Esophagus (tissue), 2 donors: Measurements from ENCODE around the gene MOB1A. TPM values are rescaled to one million over a fixed set of nuclear protein-coding genes. Genes with fewer than 3 reads are reported as not detected.
A peak's percentile ranks its signal among the peaks of the same experiment; 100 is the strongest.

ENCODE experiments used
- H3K27ac ChIP-seq, 2 donors: one replicate each; pipeline ENCODE4 v1.5.1; 2013; ENCODE audit warnings: low read depth in 2 of 2, mild to moderate bottlenecking in 2 of 2, inconsistent platforms in 1 of 2, low read length in 1 of 2, moderate library complexity in 1 of 2
- H3K27me3 ChIP-seq, 2 donors: one replicate each; pipeline ENCODE4 v1.6.1; 2013; ENCODE audit warnings: low read length in 2 of 2, control low read depth in 1 of 2, mild to moderate bottlenecking in 1 of 2; ENCODE audit not compliant: insufficient read depth in 2 of 2, control insufficient read depth in 1 of 2
- H3K36me3 ChIP-seq, 2 donors: one replicate each; pipeline ENCODE4 v1.6.1; 2013; ENCODE audit warnings: low read length in 1 of 2; ENCODE audit not compliant: control insufficient read depth in 2 of 2, insufficient read depth in 2 of 2
- H3K4me1 ChIP-seq, 2 donors: one replicate each; pipeline ENCODE4 v1.6.1; 2013; ENCODE audit warnings: low read length in 1 of 2; ENCODE audit not compliant: control insufficient read depth in 2 of 2, insufficient read depth in 2 of 2
- H3K4me3 ChIP-seq, 2 donors: one replicate each; pipeline ENCODE4 v1.5.1; 2013; ENCODE audit warnings: low read length in 2 of 2, mild to moderate bottlenecking in 2 of 2, low read depth in 1 of 2, moderate library complexity in 1 of 2
- H3K9me3 ChIP-seq, 2 donors: one replicate each; pipeline ENCODE4 v1.6.1; 2013; ENCODE audit warnings: mild to moderate bottlenecking in 2 of 2, low read depth in 1 of 2, low read length in 1 of 2, moderate library complexity in 1 of 2; ENCODE audit not compliant: control insufficient read depth in 2 of 2, insufficient read depth in 1 of 2
- WGBS, 2 donors: extraction: QIAGEN DNeasy Blood & Tissue Kit; methylation state at CpG; one replicate each; pipeline ENCODE4 v1.1.7; 2013; 5-methylcytosine and 5-hydroxymethylcytosine counted together
- polyA plus RNA-seq, 2 donors: library from polyadenylated mRNA; stranded (reverse); fragments of 200-250 nt; gene quantifications; one replicate each; pipeline ENCODE4 v1.2.3, GENCODE V29; 2013
- donor health status: healthy with polysubstance abuse.
- donor health status: Bipolar disorder and iron deficiency.

MOB1A gene
- polyA plus RNA-seq, 2 donors: 23.9 to 29.1 TPM

GRCh38 chr2:74162951-74163350 lies 15.7 kb downstream of the MOB1A start:
- Histone ChIP-seq H3K27me3 (no peaks in the 10 kb centered on the region), H3K36me3 (peaks cover 8 to 9% of the 10 kb centered on the region in 2 donors), H3K4me1 (no peaks in the 10 kb centered on the region), H3K27ac (no peak overlapping the region), H3K9me3 (no peaks in the 10 kb centered on the region), H3K4me3 (no peak overlapping the region)
- WGBS, 2 donors: 91 to 95% methylated on average over 6 of the region's 6 CpGs

- Histone ChIP-seq H3K9me3 (no peaks in the 10 kb centered on the region), H3K4me1 (no peaks in the 10 kb centered on the region), H3K27me3 (no peaks in the 10 kb centered on the region), H3K27ac (no peak overlapping the region), H3K4me3 (no peak overlapping the region), H3K36me3 (peaks cover 0 to 7% of the 10 kb centered on the region in 2 donors)
- 74 to 89% methylated on average over 3 of the region's 3 CpGs for WGBS, 2 donors
These were observed 22.8 kb downstream of the MOB1A start for GRCh38 chr2:74155830-74156229.

GRCh38 chr2:74152954-74153353 lies 25.7 kb downstream of the MOB1A start:
- H3K4me3 ChIP-seq: no peak overlapping the region
- WGBS, 2 donors: 90 to 96% methylated on average over 2 of the region's 2 CpGs
- no peaks in the 10 kb centered on the region for H3K9me3 ChIP-seq
- H3K27me3 ChIP-seq: no peaks in the 10 kb centered on the region
- peaks cover 0 to 7% of the 10 kb centered on the region in 2 donors for H3K36me3 ChIP-seq
- no peak overlapping the region for H3K27ac ChIP-seq
- no peaks in the 10 kb centered on the region for H3K4me1 ChIP-seq

GRCh38 chr2:74149570-74150319 lies 28.9 kb downstream of the MOB1A start:
- 92 to 93% methylated on average over 7 of the region's 7 CpGs for WGBS, 2 donors
- peaks cover 0 to 5% of the 10 kb centered on the region in 2 donors for H3K36me3 ChIP-seq
- no peaks in the 10 kb centered on the region for H3K9me3 ChIP-seq
- H3K4me3 ChIP-seq: no peak overlapping the region
- peaks cover 5 to 10% of the 10 kb centered on the region in 2 donors for H3K4me1 ChIP-seq
- no peak overlapping the region for H3K27ac ChIP-seq
- no peaks in the 10 kb centered on the region for H3K27me3 ChIP-seq

- Histone ChIP-seq H3K9me3 (no peaks in the 10 kb centered on the region), H3K36me3 (peaks cover 0 to 7% of the 10 kb centered on the region in 2 donors), H3K27ac (no peak overlapping the region), H3K4me3 (no peak overlapping the region), H3K4me1 (peaks cover 5 to 10% of the 10 kb centered on the region in 2 donors), H3K27me3 (no peaks in the 10 kb centered on the region)
- whole genome bisulfite sequencing, 2 donors: 90 to 96% methylated on average over 5 of the region's 5 CpGs
These were observed 29.5 kb downstream of the MOB1A start for GRCh38 chr2:74149247-74149525.

- Histone ChIP-seq H3K4me1 (peaks cover 5 to 10% of the 10 kb centered on the region in 2 donors), H3K27ac (peak overlapping the region; percentile 46 to 76), H3K36me3 (peaks cover 0 to 7% of the 10 kb centered on the region in 2 donors), H3K9me3 (no peaks in the 10 kb centered on the region), H3K4me3 (peak overlapping the region; percentile 84 to 93), H3K27me3 (no peaks in the 10 kb centered on the region)
- 49 to 55% methylated on average over 16 of the region's 16 CpGs for WGBS, 2 donors
These were observed 30.0 kb downstream of the MOB1A start for GRCh38 chr2:74148457-74149246.

GRCh38 chr2:74147727-74148456 lies 30.8 kb downstream of the MOB1A start, which contains the start of gene BOLA3:
TSS of gene BOLA3 (minus strand) at chr2:74147912. CDS start at chr2:74147874, 38 bp downstream.
- Histone ChIP-seq H3K27ac (peak within 1 kb of the TSS; percentile 51 to 76), H3K4me3 (peak within 1 kb of the TSS; percentile 84 to 93), H3K9me3 (no peaks in the 10 kb centered on the region), H3K36me3 (peaks cover 0 to 3% of the 10 kb centered on the region in 2 donors), H3K27me3 (no peaks in the 10 kb centered on the region), H3K4me1 (peaks cover 5 to 10% of the 10 kb centered on the region in 2 donors)
- 2 to 3% methylated on average over 57 to 67 of the region's 67 CpGs for WGBS, 2 donors

- WGBS, 2 donors: 5 to 8% methylated on average over 29 of the region's 29 CpGs
- no peaks in the 10 kb centered on the region for H3K9me3 ChIP-seq
- peaks cover 5 to 10% of the 10 kb centered on the region in 2 donors for H3K4me1 ChIP-seq
- peak overlapping the region; percentile 51 to 76 for H3K27ac ChIP-seq
- no peaks in the 10 kb centered on the region for H3K27me3 ChIP-seq
- H3K4me3 ChIP-seq: peak overlapping the region; percentile 84 to 93
- peaks cover 0 to 7% of the 10 kb centered on the region in 2 donors for H3K36me3 ChIP-seq
These were observed 31.6 kb downstream of the MOB1A start for GRCh38 chr2:74146929-74147726.

- H3K27ac ChIP-seq: no peak overlapping the region
- H3K36me3 ChIP-seq: peaks cover 4 to 15% of the 10 kb centered on the region in 2 donors
- WGBS, 2 donors: 83% methylated on average over 6 of the region's 6 CpGs
- H3K4me1 ChIP-seq: peaks cover 5 to 13% of the 10 kb centered on the region in 2 donors
- H3K27me3 ChIP-seq: no peaks in the 10 kb centered on the region
- H3K9me3 ChIP-seq: no peaks in the 10 kb centered on the region
- H3K4me3 ChIP-seq: no peak overlapping the region
These were observed 36.3 kb downstream of the MOB1A start for GRCh38 chr2:74142340-74142739.
